HuH-7.5 (cell line): ENCODE data around the gene SPPL3.

Source experiments
- DNase-seq: peaks from one replicate; pipeline ENCODE4 v3.0.0; 2011; ENCODE audit warnings: low spot score

Gene SPPL3

DNA sequence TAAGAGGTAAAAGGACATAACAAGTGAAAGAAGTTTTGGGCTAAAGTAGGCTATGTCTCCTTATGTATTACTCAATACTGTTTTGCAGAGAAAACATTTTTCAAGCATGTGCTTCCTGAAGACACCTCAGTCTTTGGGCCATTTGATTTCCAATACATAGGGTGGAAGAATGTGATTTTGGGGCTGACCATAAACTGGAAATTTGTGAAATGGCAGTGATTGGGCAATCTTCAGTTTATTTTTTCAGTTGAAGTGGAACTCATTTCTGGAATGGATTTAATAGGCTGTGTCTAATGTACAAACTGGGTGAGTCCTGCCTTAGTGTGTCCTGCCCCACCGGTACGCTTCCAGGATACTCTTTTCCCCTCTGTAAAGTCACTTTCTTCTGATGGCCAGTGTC is 181.4 kb downstream of the SPPL3 start:
- no peak for DNase-seq

GRCh38 chr12:120721866-120722265 is 182.3 kb downstream of the SPPL3 start:
- DNase-seq: no peak

GRCh38 chr12:120720987-120721801 is 183.0 kb downstream of the SPPL3 start:
- DNase-seq: no peak

GRCh38 chr12:120720234-120720986 is 183.7 kb downstream of the SPPL3 start:
- no peak for DNase-seq

DNA sequence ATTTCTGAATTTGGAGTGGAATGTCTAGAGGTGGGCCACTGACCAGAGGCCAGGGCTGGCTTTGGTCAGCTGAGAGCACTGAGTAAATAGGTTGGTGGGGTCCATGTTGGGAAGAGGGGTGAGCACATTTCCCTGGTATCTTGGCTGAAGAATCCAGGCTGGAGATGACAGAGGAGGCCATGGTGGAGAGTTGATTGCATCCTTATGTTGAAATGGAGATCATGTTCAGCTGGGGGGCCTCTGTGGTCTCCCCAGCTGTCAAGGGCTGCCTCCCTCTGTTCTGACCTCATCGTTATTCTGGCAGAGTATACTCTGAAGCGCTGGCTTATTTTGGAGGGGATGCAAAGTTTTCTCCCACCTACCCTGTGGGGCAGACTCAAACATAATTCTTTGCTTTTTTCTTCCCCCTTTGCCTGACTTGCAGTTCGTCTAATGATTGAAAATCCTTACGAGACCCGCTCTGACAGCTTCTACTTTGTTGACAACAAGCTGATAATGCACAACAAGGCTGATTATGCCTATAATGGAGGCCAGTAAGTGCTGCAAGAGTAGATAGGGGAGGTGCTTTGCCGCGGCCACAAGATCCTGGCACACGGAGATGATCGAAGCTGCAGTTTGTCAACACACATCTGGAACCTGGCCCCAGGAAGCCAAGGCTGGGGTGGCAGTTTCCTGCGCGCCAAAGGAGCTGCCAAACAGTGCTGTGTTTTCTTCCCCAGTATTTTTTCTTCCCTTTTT is 184.5 kb downstream of the SPPL3 start:
- DNase-seq: no peak

DNA sequence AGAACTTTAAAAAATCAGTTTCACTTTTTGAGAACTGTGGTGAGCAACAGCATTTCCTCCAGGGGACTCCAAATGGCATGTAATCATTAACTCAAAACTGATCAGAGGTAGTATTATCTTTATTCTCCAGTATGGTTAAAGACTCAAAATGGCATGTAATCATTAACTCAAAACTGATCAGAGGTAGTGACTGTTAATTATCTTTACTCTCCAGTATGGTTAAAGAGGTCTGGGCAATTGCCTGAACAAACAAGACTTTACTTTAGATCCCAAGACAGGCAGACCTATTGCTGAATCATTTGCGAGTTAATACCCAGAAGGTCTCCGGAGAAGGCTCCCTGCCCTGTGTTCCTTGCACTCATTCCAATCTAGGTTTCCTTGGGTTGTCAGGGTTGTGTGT is 185.1 kb downstream of the SPPL3 start:
- no peak for DNase-seq

- DNase-seq: no peak
Measured at GRCh38 chr12:120718055-120718454, 186.1 kb downstream of the SPPL3 start.

GRCh38 chr12:120713861-120714482 is 190.2 kb downstream of the SPPL3 start:
- DNase-seq: peak; percentile 74

DNA sequence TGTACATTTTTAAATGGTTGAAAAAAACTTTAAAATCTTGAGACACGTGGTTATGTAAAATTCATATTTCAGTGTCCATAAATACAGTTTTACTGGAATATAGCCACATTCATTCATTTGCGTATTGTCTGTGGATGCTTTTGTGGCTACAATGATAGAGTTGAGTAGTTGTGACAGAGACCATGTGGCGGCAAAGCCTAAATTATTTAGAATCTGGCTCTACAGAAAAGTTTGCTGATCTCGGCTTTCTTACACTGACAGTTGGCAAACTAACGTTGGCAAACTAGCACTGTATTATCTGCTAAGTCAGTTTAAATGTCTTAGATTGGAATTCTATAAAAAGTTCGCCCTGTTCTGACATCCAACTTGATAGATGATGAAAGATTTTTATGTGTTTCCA is 191.5 kb downstream of the SPPL3 start:
- no peak for DNase-seq
